ENCODE results near the gene GTF2E1.
"Not testable (repeated sequence)": the region's sequence is repeated elsewhere in the genome, so short reads cannot be mapped to it uniquely, and the experiment has no call there.

The GTF2E1 gene

GRCh38 chr3:120780977-120781376 lies 38.4 kb downstream of the GTF2E1 start:
- Histone ChIP-seq H2BK5ac (ENCODE audit: low read depth, low read length, poor library complexity, severe bottlenecking) (no peak overlapping the region), H3K4me3 (ENCODE audit: insufficient read depth in 1 of 2, low read depth in 1 of 2, low read length in 2 of 2) (no peak overlapping the region), H4K91ac (ENCODE audit: low read length) (no peak overlapping the region), H3K14ac (ENCODE audit: low read length in 2 of 2) (peak overlapping the region in 1 of 2 experiments; percentile 65), H3K27me3 (ENCODE audit: control insufficient read depth in 1 of 2, insufficient read depth in 1 of 2, low read length in 2 of 2) (no peaks in the 10 kb centered on the region), H2BK15ac (ENCODE audit: low read depth, poor library complexity, severe bottlenecking) (no peak overlapping the region), H3K23ac (ENCODE audit: low read length in 2 of 2) (no peak overlapping the region), H3K27ac (ENCODE audit: low read length, poor library complexity, severe bottlenecking) (peak overlapping the region; percentile 28), H3K4me2 (ENCODE audit: low read length, poor library complexity, severe bottlenecking) (peak overlapping the region; percentile 43), H3K36me3 (ENCODE audit: control insufficient read depth in 1 of 2, insufficient read depth in 2 of 2, low read depth in 1 of 2, low read length in 2 of 2) (peaks cover 3 to 44% of the 10 kb centered on the region in 2 experiments), H2BK12ac (ENCODE audit: low read length in 2 of 2) (no peak overlapping the region), H2BK120ac (ENCODE audit: low read depth, low read length) (no peak overlapping the region), H3K18ac (ENCODE audit: low read depth in 1 of 2, low read length in 2 of 2) (peak overlapping the region in 1 of 2 experiments; percentile 52), H3K9ac (ENCODE audit: low read length) (no peak overlapping the region), H3K79me1 (replicated peaks; ENCODE audit: low read length, poor library complexity, severe bottlenecking) (peaks cover 13% of the 10 kb centered on the region), H2AFZ (ENCODE audit: low read depth, low read length) (peak overlapping the region; percentile 61), H3K4ac (ENCODE audit: low read depth in 1 of 2, low read length in 2 of 2) (peak overlapping the region in 1 of 2 experiments; percentile 80), H4K8ac (ENCODE audit: low read length) (peak overlapping the region; percentile 52), H3K4me1 (ENCODE audit: control insufficient read depth, insufficient read depth, low read depth, low read length) (peaks cover 7% of the 10 kb centered on the region), H2AK5ac (ENCODE audit: low read length, severe bottlenecking) (no peak overlapping the region), H3K9me3 (ENCODE audit: control insufficient read depth, low read length) (no peaks in the 10 kb centered on the region)
- 30% methylated on average over 13 of the region's 13 CpGs for WGBS
- peak; percentile 85 for DNase-seq

GRCh38 chr3:120785832-120786231 lies 43.3 kb downstream of the GTF2E1 start:
- WGBS, result 90% methylated on average over 5 of the region's 5 CpGs

GRCh38 chr3:120791010-120791409 lies 48.5 kb downstream of the GTF2E1 start:
- DNase-seq, result no peak
- Histone ChIP-seq H3K9ac (ENCODE audit: low read length) (no peak overlapping the region), H2AK5ac (ENCODE audit: low read length, severe bottlenecking) (no peak overlapping the region), H2BK12ac (ENCODE audit: low read length in 2 of 2) (no peak overlapping the region), H3K27ac (ENCODE audit: low read length, poor library complexity, severe bottlenecking) (no peak overlapping the region), H3K27me3 (ENCODE audit: control insufficient read depth in 1 of 2, insufficient read depth in 1 of 2, low read length in 2 of 2) (no peaks in the 10 kb centered on the region), H3K4me1 (ENCODE audit: control insufficient read depth, insufficient read depth, low read depth, low read length) (no peaks in the 10 kb centered on the region), H3K4ac (ENCODE audit: low read depth in 1 of 2, low read length in 2 of 2) (no peak overlapping the region), H3K18ac (ENCODE audit: low read depth in 1 of 2, low read length in 2 of 2) (no peak overlapping the region), H3K4me3 (ENCODE audit: insufficient read depth in 1 of 2, low read depth in 1 of 2, low read length in 2 of 2) (no peak overlapping the region), H3K4me2 (ENCODE audit: low read length, poor library complexity, severe bottlenecking) (no peak overlapping the region), H3K36me3 (ENCODE audit: control insufficient read depth in 1 of 2, insufficient read depth in 2 of 2, low read depth in 1 of 2, low read length in 2 of 2) (no peaks in the 10 kb centered on the region), H3K14ac (ENCODE audit: low read length in 2 of 2) (no peak overlapping the region), H4K91ac (ENCODE audit: low read length) (no peak overlapping the region), H2BK120ac (ENCODE audit: low read depth, low read length) (no peak overlapping the region), H2BK5ac (ENCODE audit: low read depth, low read length, poor library complexity, severe bottlenecking) (no peak overlapping the region), H2BK15ac (ENCODE audit: low read depth, poor library complexity, severe bottlenecking) (no peak overlapping the region), H3K79me1 (replicated peaks; ENCODE audit: low read length, poor library complexity, severe bottlenecking) (no peaks in the 10 kb centered on the region), H3K23ac (ENCODE audit: low read length in 2 of 2) (no peak overlapping the region), H4K8ac (ENCODE audit: low read length) (no peak overlapping the region), H3K9me3 (ENCODE audit: control insufficient read depth, low read length) (no peaks in the 10 kb centered on the region), H2AFZ (ENCODE audit: low read depth, low read length) (no peak overlapping the region)
- no CpG with 5 or more reads among the region's 1 CpG for WGBS

More at GRCh38 chr3:120785832-120786231, 43.3 kb downstream of the GTF2E1 start:
- H3K27me3 ChIP-seq (ENCODE audit: control insufficient read depth in 1 of 2, insufficient read depth in 1 of 2, low read length in 2 of 2); H3K9me3 ChIP-seq (ENCODE audit: control insufficient read depth, low read length); H3K4ac ChIP-seq (ENCODE audit: low read depth in 1 of 2, low read length in 2 of 2); H3K4me3 ChIP-seq (ENCODE audit: insufficient read depth in 1 of 2, low read depth in 1 of 2, low read length in 2 of 2); H2BK5ac ChIP-seq (ENCODE audit: low read depth, low read length, poor library complexity, severe bottlenecking); H4K91ac ChIP-seq (ENCODE audit: low read length); H3K79me1 ChIP-seq (replicated peaks; ENCODE audit: low read length, poor library complexity, severe bottlenecking); H2AK5ac ChIP-seq (ENCODE audit: low read length, severe bottlenecking); H4K8ac ChIP-seq (ENCODE audit: low read length); H2AFZ ChIP-seq (ENCODE audit: low read depth, low read length); H2BK120ac ChIP-seq (ENCODE audit: low read depth, low read length); H3K27ac ChIP-seq (ENCODE audit: low read length, poor library complexity, severe bottlenecking); H3K14ac ChIP-seq (ENCODE audit: low read length in 2 of 2); H3K4me1 ChIP-seq (ENCODE audit: control insufficient read depth, insufficient read depth, low read depth, low read length); H3K18ac ChIP-seq (ENCODE audit: low read depth in 1 of 2, low read length in 2 of 2); H3K4me2 ChIP-seq (ENCODE audit: low read length, poor library complexity, severe bottlenecking); H2BK12ac ChIP-seq (ENCODE audit: low read length in 2 of 2); H3K9ac ChIP-seq (ENCODE audit: low read length); H3K23ac ChIP-seq (ENCODE audit: low read length in 2 of 2); H2BK15ac ChIP-seq (ENCODE audit: low read depth, poor library complexity, severe bottlenecking): not testable (repeated sequence)
- H3K36me3 ChIP-seq (ENCODE audit: control insufficient read depth in 1 of 2, insufficient read depth in 2 of 2, low read depth in 1 of 2, low read length in 2 of 2), result peaks cover 0 to 13% of the 10 kb centered on the region in 2 experiments
- peak; percentile 27 for DNase-seq

- WGBS, result 0% methylated on average over 1 of the region's 1 CpG
- Histone ChIP-seq H3K14ac (ENCODE audit: low read length in 2 of 2) (no peak overlapping the region), H2BK12ac (ENCODE audit: low read length in 2 of 2) (no peak overlapping the region), H3K18ac (ENCODE audit: low read depth in 1 of 2, low read length in 2 of 2) (no peak overlapping the region), H2AK5ac (ENCODE audit: low read length, severe bottlenecking) (no peak overlapping the region), H2BK120ac (ENCODE audit: low read depth, low read length) (no peak overlapping the region), H3K27me3 (ENCODE audit: control insufficient read depth in 1 of 2, insufficient read depth in 1 of 2, low read length in 2 of 2) (no peaks in the 10 kb centered on the region), H3K9ac (ENCODE audit: low read length) (no peak overlapping the region), H3K27ac (ENCODE audit: low read length, poor library complexity, severe bottlenecking) (peak overlapping the region; percentile 18), H4K91ac (ENCODE audit: low read length) (no peak overlapping the region), H4K8ac (ENCODE audit: low read length) (no peak overlapping the region), H2BK5ac (ENCODE audit: low read depth, low read length, poor library complexity, severe bottlenecking) (no peak overlapping the region), H3K36me3 (ENCODE audit: control insufficient read depth in 1 of 2, insufficient read depth in 2 of 2, low read depth in 1 of 2, low read length in 2 of 2) (no peaks in the 10 kb centered on the region), H2AFZ (ENCODE audit: low read depth, low read length) (no peak overlapping the region), H3K9me3 (ENCODE audit: control insufficient read depth, low read length) (no peaks in the 10 kb centered on the region), H3K4me3 (ENCODE audit: insufficient read depth in 1 of 2, low read depth in 1 of 2, low read length in 2 of 2) (no peak overlapping the region), H3K23ac (ENCODE audit: low read length in 2 of 2) (no peak overlapping the region), H3K79me1 (replicated peaks; ENCODE audit: low read length, poor library complexity, severe bottlenecking) (no peaks in the 10 kb centered on the region), H2BK15ac (ENCODE audit: low read depth, poor library complexity, severe bottlenecking) (no peak overlapping the region), H3K4me2 (ENCODE audit: low read length, poor library complexity, severe bottlenecking) (no peak overlapping the region), H3K4ac (ENCODE audit: low read depth in 1 of 2, low read length in 2 of 2) (no peak overlapping the region), H3K4me1 (ENCODE audit: control insufficient read depth, insufficient read depth, low read depth, low read length) (no peaks in the 10 kb centered on the region)
- DNase-seq, result peak; percentile 46
These were observed 49.4 kb downstream of the GTF2E1 start for GRCh38 chr3:120791913-120792312.
